Epithelial cell of proximal tubule (primary cell): ENCODE data around the gene CDK5RAP2. TPM values are rescaled to one million over a fixed set of nuclear protein-coding genes. Genes with fewer than 3 reads are reported as not detected.

Experiments used
- DNase-seq: peaks from one replicate; pipeline ENCODE4 v3.0.0-alpha.2; 2011; ENCODE audit warnings: low read depth
- H3K4me3 ChIP-seq: 2 replicates; pipeline ENCODE4 v1.5.1; 2011; ENCODE audit warnings: low read depth, mild to moderate bottlenecking, low read length
- CTCF ChIP-seq: conservative IDR thresholded peaks from 2 replicates; pipeline ENCODE4 v1.5.1; 2012; ENCODE audit warnings: low read depth, mild to moderate bottlenecking, low read length
- total RNA-seq: library from RNA; depleted of rRNA; stranded (reverse); fragments of >200 nt; gene quantifications from 2 replicates; pipeline ENCODE4 v1.2.3, GENCODE V29; 2015

Gene CDK5RAP2
- total RNA-seq, 1 donor from 2014 or later, result 38.7 TPM

GRCh38 chr9:120362446-120362845, 217.5 kb downstream of the CDK5RAP2 start:
- peak; percentile 78 for DNase-seq
- H3K4me3 ChIP-seq, result no peak overlapping the region
- TF ChIP-seq CTCF, result no peak

- H3K4me3 ChIP-seq, result no peak overlapping the region
- no peak for TF ChIP-seq CTCF
- no peak for DNase-seq
Measured at GRCh38 chr9:120361551-120361950, 218.4 kb downstream of the CDK5RAP2 start.

- DNase-seq, result no peak
- H3K4me3 ChIP-seq, result no peak overlapping the region
- no peak for TF ChIP-seq CTCF
Measured at GRCh38 chr9:120360510-120360909, 219.5 kb downstream of the CDK5RAP2 start.

- no peak for TF ChIP-seq CTCF
- no peak for DNase-seq
- no peak overlapping the region for H3K4me3 ChIP-seq
Measured at GRCh38 chr9:120360046-120360445, 219.9 kb downstream of the CDK5RAP2 start.

DNA sequence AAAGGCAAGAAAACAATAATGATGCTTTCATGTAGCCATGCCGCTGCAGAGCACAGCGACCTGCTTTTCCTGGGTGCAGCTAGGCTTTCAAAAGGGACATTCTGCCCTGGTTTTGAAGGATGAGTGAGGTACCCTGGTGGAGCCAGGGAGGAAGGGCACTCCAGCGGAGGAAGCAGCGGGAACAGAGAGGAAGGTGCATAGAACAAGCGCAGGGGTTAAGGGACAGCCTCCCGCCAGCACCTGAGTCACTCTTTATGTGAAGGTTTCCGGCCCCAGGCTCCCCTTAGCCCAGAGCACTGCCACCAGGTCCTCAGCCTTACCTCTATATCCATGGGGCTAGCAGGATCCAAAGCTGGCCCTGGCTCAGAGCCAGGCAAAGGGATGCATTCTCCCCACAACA, 221.1 kb downstream of the CDK5RAP2 start:
- DNase-seq, result no peak
- no peak overlapping the region for H3K4me3 ChIP-seq
- TF ChIP-seq CTCF, result no peak

DNA sequence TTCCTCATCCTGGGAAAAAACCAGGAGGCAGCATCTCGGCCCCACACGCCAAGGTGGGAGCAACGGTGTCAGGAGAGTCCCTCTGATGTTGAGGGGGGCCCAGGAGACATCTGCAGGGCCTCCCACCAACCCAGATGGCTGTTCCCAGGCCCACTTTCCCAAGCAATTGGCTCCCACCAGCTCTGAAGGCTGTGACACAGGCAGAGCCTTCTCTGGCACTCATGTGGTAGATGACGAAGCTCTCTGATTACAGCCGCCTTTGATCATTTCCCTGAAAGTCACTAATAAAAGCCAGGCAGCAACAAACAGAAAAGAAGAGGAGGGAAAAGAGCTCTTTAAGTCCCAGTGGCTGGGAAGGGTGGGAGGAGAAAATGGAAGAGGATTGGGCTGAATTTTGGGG, 226.5 kb downstream of the CDK5RAP2 start:
- H3K4me3 ChIP-seq, result no peak overlapping the region
- no peak for DNase-seq
- TF ChIP-seq CTCF, result no peak

GRCh38 chr9:120351106-120351505, 228.9 kb downstream of the CDK5RAP2 start:
- H3K4me3 ChIP-seq, result no peak overlapping the region
- no peak for DNase-seq
- no peak for TF ChIP-seq CTCF
